GM12891 (cell line): Measurements from ENCODE around the gene BRAT1.
"Not testable (repeated sequence)": the region's sequence is repeated elsewhere in the genome, so short reads cannot be mapped to it uniquely, and the experiment has no call there.

Experiments used
- POLR2AphosphoS5 ChIP-seq: IDR thresholded peaks from 2 replicates; pipeline ENCODE4 v1.6.1; 2011; ENCODE audit warnings: low read depth, low read length, control low read depth
- TAF1 ChIP-seq: IDR thresholded peaks from 2 replicates; pipeline ENCODE4 v1.6.1; 2011; ENCODE audit warnings: low read depth, low read length, control low read depth

GRCh38 chr7:2534214-2534613 is 21.1 kb downstream of the BRAT1 start:
- TF ChIP-seq TAF1, POLR2AphosphoS5: not testable (repeated sequence)
